OCI-LY1 (cell line): ENCODE results near the gene C22orf39.

Source experiments
- EZH2 ChIP-seq: fragments of 200-600 bp; sonication (generic), shearing (Covaris generic); IDR thresholded peaks from 2 replicates; pipeline ENCODE4 v1.8.0; 2017; ENCODE audit warnings: borderline replicate concordance, mixed run types, mild to moderate bottlenecking, antibody characterized with exemption, low read length, moderate library complexity, mixed read lengths
- TF ChIP-seq, protein P1 (sequence below): fragments of 200-600 bp; sonication (generic), shearing (Covaris generic); IDR thresholded peaks from 2 replicates; pipeline ENCODE4 v1.5.1; 2017; ENCODE audit warnings: mild to moderate bottlenecking, antibody characterized with exemption, low read length, moderate library complexity, mixed read lengths

DNA sequence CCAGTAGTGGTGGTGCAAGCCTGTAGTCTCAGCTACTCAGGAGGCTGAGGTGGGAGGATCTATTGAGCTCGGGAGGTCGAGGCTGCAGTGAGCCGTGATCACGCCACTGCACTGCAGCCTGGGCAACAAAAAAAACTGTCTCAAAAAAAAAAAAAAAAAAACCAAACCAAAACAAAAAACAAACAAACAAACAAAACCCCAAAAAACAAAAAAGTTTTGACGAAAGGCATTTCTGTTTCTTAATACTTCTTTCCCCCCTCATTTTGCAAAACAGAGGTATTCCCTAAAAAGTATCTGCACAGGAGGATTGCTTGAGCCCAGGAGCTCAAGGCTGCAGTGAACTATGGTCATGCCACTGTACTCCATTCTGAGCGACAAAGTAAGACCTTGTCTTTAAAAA lies 27.2 kb downstream of the C22orf39 start:
- TF ChIP-seq, protein P1, sequence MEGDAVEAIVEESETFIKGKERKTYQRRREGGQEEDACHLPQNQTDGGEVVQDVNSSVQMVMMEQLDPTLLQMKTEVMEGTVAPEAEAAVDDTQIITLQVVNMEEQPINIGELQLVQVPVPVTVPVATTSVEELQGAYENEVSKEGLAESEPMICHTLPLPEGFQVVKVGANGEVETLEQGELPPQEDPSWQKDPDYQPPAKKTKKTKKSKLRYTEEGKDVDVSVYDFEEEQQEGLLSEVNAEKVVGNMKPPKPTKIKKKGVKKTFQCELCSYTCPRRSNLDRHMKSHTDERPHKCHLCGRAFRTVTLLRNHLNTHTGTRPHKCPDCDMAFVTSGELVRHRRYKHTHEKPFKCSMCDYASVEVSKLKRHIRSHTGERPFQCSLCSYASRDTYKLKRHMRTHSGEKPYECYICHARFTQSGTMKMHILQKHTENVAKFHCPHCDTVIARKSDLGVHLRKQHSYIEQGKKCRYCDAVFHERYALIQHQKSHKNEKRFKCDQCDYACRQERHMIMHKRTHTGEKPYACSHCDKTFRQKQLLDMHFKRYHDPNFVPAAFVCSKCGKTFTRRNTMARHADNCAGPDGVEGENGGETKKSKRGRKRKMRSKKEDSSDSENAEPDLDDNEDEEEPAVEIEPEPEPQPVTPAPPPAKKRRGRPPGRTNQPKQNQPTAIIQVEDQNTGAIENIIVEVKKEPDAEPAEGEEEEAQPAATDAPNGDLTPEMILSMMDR: no peak
- TF ChIP-seq EZH2: no peak
